Fibroblast of skin of left quadriceps (primary cell): ENCODE data around the gene EHD1.

Source experiments
- DNase-seq, 2 experiments: peaks; one replicate each; pipeline ENCODE4 v3.0.0-alpha.2; 2013; ENCODE audit warnings: low read depth in 2 of 2

The EHD1 gene

GRCh38 chr11:64909653-64910343, 31.4 kb upstream of the EHD1 start:
- no peak for DNase-seq

GRCh38 chr11:64908766-64909165, 30.3 kb upstream of the EHD1 start:
- DNase-seq, result no peak

GRCh38 chr11:64906314-64906635, 27.9 kb upstream of the EHD1 start:
- DNase-seq, result no peak

DNA sequence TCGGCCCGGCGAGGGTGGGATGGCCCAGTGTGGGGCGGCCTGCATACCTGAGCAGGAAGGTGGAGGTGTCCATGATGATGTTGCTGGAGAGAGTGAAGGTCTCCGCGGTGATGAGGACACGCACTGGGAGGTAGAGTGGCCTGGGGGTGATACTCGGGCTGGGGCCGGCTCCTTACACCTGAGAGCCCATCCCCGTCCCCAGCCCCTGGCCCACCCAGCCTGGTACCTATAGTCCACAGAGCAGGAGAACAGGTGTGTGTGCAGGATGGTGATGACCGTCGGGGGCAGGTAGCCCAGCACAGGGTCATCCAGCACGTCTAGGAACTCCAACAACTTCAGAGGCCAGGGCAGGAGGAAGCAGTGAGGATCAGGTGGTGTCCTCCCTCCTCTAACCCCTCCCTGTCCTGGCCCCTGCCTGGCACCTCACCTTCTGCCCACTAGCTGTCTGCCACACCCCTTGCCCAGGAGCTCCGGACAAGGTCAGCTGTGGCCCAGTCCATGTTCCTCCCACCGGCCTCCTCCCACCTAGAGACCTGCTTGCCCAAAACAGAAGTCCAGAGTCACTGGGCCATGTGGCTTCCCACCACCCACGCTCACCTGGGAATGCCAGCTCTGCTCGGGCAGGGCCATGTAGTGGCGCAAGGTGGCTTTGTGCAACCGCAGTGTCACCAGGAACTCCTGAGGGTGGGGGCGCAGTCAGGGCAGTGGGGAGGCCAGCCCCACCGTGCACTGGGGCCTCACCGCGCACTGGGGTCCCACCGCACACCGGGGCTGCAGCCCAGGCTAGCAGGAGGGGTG, 27.3 kb upstream of the EHD1 start:
- no peak for DNase-seq

DNA sequence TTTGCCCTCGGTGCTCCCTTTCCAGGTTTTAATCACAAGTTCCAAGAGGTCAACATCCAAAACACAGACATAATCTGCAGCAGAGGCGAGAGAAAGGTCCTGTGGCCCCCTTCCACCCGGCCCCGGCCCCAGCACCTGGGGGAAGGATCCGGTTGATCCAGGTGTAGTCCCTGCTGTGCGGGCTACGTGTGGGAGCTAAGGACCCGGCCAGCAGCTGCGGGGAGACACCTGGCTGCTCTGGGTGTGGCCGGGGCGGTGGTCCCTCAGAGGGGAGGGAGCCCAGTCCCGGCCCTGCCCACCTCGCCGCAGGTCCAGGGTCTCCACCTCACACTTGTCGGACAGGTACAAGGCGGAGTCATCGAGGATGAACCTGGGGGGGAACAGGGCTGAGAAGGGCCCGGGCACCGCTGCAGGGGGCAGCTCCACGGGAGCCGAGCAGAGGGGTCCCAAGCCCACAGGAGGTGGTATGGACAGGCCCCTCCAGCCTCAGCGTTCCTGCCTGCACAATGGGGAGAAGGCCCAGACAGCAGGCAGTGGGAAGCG, 24.9 kb upstream of the EHD1 start:
- DNase-seq, result no peak

- no peak for DNase-seq
Observed at GRCh38 chr11:64902102-64902900, 23.9 kb upstream of the EHD1 start.

DNA sequence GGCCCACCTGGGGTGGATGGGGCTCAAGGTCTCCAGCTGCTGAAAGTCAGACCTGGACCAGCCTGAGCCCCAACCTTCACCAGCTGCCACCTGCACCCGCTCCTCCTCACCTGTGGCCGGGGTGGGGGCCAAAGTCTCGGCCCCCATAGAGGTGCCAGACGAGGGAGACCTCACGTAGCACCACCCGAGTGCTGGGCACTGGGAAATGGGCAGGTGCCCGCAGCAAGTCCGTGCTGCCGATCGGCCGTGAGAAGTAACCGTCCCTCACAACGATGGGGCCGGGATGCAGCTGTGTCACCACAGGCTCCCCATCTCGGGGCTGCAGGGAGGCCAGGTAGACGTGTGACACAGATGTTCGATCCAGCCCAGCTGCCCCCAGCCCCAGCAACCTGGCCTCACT, 22.4 kb upstream of the EHD1 start:
- DNase-seq, result no peak

GRCh38 chr11:64900263-64900678, 21.9 kb upstream of the EHD1 start:
- no peak for DNase-seq

- DNase-seq, result no peak
Observed at GRCh38 chr11:64898541-64898940, 20.1 kb upstream of the EHD1 start.

GRCh38 chr11:64898076-64898445, 19.6 kb upstream of the EHD1 start:
- DNase-seq, result no peak

- no peak for DNase-seq
Observed at GRCh38 chr11:64897381-64898075, 19.1 kb upstream of the EHD1 start.

DNA sequence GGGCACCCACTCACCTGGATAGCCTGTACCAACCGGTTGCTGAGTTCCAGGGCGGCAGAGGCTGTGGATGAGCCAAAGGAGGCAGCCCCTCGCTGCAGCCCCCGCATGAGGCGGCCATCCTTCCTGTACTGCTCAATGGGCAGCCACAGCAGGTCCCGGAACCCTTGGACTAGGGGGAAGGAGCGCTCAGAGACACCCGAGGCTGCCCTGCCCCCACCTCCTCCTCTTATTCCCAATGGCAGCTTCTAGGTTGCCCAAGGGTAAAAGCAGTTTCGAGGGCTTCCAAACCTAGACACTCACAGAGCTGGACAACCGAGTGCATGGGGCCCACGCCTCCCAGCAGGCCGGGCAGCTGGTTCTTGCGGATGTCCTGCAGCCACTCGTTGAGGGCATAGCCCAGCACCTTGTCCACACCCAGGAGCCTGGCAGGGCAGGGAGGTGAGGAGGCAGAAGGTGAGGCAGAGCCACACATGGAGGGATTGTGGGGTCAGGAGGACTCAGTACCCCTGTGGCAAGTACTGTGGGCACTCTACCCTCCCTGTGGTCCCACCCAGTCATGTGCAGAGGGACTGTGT, 18.1 kb upstream of the EHD1 start:
- no peak for DNase-seq

- DNase-seq, result no peak
Observed at GRCh38 chr11:64894812-64895452, 16.5 kb upstream of the EHD1 start.

- peak in 1 of 2 experiments; percentile 15 for DNase-seq
Observed at GRCh38 chr11:64894070-64894811, 15.8 kb upstream of the EHD1 start.

GRCh38 chr11:64893194-64894069, 15.0 kb upstream of the EHD1 start:
- no peak for DNase-seq

- no peak for DNase-seq
Observed at GRCh38 chr11:64892838-64893193, 14.4 kb upstream of the EHD1 start.

DNA sequence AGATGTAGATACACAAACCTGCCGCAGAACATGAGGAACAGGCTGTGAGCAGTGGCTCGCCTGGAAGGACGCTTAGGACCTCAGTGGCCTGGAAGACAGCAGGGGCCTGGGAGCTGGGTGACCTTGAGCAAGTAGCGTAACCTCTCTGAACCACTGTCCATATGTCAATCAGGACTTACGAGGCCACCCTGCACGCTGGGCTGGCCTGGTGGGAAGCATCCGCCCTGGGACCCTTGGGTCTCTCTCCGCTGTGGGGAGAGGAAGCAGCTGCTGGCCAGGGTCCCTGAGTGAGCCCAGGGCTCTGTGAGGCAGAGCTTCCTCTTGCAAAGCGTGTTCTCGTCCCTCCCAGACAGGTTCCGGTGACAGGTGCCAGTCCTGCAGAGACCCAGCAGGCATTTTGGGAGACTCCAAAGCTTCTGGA, 14.0 kb upstream of the EHD1 start:
- DNase-seq, result no peak

GRCh38 chr11:64891880-64892279, 13.5 kb upstream of the EHD1 start:
- DNase-seq, result no peak

DNA sequence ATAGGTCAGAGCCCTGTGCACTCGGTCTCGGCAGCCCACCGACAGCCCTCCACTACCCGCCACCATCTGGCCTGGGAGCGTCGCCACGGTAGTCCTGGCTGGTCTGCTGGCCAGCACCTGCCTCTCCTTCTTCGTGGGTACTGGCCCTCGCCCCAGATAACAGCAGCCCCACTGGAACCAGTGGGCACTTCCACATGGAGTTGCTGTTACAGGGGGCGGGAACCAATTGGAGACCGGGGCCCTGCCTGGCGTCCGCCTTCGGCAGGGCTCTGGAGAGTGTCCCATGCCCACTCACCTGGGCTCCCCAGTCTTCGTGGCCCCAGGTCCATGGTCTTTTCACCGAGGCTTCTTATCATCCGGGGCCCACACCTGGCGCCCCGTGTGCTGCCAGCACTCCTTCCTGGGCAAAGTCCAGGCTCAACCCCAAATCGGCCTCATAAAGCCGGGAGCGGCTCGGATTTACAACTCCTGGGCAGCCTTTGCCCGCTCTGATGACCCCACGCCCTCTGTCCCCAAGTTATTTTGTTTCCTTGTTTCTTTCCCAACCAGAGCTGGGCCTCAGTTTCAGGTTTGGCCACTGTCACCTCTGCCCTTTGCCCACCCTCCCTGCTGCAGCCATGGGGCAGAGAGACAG, 12.9 kb upstream of the EHD1 start:
- DNase-seq, result no peak
